GM19099 (cell line): ENCODE results near the gene TPMT.

Experiments used
- POLR2A ChIP-seq: IDR thresholded peaks from 3 replicates; pipeline ENCODE4 v1.6.1; 2011; ENCODE audit warnings: low read depth; ENCODE audit not compliant: insufficient read length; ENCODE audit errors: extremely low read depth

The TPMT gene

DNA sequence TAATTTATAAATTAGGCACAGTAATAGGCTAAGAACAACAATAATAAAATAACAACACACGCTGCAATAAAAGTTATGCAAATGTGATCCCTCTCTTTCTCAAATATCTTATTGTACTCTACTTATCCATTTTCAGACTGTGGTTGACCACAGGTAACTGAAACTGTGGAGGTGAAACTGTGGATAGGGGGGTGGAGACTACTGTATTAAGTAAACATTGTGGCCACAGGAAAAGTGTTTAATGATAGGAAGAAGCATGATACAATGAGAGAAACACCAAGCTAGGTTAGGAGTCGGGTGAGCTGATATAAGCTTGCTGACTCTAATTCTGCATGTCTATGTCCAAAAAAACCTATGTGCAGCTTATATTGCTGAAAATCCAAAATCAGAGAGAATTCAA lies 55.4 kb downstream of the TPMT start:
- no peak for TF ChIP-seq POLR2A

DNA sequence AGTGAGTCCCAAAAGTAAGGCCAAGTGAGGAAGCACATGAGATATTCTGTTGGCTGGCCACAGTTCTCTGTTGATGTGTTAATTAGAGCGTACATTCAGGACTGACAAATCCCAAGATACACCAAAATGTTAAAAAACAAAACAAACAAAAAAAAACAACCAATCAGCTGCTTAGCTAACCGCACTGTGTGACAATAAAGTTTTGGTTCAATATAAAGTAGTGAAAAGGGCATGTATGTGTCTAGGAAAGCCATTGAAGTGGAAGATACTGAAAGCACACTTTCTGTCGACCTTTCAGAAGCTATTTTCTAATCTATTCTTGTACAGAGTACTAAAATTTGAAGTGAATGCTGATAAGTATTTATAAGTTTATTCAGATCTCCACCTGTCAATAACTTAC lies 58.5 kb downstream of the TPMT start:
- TF ChIP-seq POLR2A = no peak

DNA sequence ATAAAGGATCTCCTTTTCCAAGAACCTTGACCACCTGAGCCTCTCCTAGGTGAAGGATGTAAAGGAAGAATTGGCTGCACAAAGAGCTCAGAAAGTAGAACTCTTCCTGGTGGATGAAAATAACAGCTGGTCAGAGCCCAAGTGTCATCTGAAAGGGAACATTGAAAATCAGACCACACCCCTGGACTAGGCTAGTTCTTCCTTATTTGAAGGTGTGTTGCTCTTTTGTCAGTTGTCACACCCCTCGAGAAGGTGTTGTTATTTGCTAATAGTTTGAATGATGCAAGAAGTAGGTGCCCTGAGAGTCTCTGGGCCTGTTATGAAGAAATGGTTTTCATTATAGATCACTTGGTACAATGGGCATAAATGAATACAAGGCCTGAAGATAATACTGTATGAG lies 63.5 kb downstream of the TPMT start:
- no peak for TF ChIP-seq POLR2A

DNA sequence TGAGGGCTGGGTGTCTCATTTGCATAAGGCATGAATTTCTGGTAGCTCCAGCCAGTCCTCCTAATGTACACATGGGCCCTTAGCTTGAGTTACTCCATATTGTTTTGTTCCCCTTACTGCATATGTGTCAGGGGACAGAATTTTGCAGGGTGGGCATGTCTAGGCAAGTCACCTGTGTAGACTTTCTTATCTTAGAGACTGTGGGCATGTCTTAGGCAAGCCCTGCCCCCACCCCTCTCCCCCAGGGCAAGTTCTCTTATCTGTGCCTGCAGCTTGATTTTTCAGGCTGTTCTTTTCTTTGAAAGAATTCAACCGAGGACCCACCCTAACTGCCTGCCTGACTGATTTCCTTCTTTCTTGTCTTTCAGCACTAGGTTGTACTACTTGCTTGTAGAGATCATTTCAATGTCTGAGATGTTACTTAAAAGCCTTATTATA lies 64.5 kb downstream of the TPMT start:
- TF ChIP-seq POLR2A = no peak

DNA sequence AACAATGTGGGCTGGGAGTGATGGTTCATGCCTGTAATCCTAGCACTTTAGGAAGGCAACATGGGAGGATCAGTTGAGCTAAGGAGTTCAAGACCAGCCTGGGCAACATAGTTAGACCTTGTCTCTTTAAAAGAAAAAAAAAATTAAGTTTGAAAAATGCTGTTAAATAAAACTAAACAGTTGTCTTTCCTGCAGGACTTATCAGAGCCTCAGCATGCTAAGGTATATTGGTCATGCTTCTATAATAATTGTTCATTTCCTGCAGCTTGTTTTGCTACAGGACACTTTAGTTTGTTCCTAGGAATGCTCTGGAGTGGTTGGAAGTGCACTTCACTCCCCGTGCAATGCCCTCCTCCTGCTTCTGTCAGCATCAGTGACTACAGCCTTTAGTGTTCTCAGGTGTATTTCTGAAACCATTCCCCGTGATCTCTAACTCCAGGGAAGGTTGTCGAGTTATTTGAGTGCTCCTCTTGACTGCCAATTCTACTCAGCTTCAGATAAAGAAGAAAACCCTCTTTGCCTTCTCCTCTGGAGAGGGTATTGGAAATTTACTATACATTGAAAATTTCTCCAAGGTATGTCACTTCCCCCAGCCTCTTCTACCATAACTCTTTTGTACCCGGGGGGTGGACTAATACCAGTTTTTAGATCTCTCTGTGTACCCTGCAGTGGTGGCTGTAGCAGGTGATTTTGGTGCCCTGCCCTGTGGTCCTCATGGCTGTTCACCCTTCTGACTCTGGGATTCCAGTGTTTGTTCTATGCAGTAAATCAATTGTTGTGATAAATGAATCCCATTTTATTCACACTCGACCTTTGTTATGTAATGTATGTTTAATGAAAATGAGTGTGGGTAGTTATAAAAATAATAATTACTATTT lies 66.2 kb downstream of the TPMT start:
- no peak for TF ChIP-seq POLR2A

DNA sequence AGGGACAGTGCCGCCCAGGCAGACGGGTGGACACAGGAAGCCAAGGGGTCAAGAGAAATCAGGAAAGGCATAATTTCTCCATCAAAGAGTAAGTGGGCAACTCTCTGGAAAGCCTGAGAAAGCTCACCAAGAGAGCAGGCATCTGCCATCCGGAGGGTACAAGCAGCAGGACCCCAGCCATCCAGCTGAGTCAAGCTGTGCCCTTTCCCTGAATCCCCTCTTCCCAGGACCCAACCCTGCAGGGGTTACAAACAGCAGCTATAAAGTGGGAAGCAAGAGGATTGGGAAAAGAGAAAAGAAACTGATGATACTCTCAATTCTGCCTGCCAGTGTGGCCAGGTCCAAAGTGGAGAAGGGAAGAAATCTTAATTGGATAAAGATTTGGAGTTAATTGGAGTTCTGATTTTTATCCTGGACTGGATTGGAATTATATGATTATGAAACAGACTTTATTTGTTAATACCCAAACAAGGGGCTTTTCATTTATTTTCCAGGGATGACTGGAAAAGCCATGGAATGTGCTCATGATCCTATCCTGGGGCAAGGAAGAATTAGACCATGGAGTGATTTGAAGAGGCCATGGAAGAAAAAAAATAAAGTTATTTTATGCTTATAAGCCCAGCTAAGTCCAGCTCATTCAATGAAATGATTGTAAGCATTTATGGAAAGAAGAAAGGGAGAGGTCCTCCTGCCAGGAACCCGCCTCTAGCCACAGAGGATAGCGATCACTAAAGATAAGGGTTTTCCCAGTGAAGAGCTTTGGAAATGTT lies 67.3 kb downstream of the TPMT start:
- TF ChIP-seq POLR2A = no peak

DNA sequence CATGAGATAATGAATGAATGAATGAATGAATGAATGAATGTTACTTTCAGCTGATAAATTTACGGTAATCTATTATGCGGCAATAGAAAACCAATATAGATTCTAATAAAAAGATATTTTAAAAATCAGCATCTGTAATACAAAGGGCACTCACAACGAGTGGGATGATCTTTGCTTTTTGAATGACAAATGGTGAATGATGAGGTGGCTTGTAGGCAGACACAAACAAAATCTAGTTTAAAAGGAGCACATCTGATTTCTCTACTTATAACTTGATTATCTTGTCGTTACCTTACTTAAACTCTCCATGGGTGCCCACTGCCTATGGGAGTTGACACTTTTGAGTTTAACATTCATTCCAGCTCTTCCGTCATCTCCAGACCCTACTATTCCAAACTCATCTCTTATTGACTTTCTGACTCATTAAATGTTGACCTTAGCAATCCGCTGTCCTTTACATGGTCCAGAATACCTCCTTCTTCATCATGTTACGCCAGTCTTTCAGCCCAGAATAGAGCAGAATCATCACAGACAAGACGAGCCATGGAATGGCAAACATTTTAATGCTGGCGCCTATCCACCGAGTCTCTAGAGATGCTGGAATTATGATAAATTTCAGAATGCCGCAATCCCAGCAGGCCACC lies 73.7 kb downstream of the TPMT start:
- TF ChIP-seq POLR2A = no peak

DNA sequence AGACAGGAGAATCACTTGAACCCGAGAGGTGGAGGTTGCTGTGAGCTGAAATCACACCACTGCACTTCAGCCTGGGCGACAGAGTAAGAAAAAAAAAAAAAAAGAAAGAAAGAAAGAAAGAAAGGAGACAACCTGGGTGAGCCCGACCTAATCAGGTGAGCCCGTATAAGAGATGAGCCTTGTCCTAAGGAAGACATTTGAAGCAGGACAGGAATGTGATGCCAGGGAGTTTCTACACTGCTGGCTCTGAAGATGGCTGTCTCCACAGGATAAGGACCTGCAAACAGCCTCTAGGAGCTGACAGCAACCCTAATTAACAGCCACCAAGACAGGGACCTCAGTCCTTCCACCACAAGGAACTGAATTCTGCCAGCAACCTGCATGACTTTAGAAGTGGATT lies 74.3 kb downstream of the TPMT start:
- no peak for TF ChIP-seq POLR2A

DNA sequence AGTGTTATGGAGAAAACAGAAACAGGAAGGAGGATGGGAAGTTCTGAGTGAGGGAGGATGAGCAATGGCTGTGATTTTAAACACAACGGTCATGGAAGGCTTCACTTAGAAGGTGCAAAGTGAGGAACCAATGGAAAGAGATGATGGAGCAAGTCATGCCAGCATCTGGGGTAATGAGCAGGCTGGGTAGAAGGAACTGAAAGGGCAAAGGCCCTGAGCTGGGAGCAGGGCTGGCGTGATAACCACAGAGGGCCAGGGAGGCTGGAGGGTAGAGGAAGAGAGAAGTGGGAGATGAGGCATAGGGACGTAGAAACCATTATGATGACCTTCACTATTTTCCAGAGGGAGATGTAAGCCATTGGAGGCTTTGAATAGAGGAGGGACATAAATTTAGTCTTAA lies 76.0 kb downstream of the TPMT start:
- no peak for TF ChIP-seq POLR2A
